ENCODE results near the gene ADGRB3.

Gene ADGRB3

DNA sequence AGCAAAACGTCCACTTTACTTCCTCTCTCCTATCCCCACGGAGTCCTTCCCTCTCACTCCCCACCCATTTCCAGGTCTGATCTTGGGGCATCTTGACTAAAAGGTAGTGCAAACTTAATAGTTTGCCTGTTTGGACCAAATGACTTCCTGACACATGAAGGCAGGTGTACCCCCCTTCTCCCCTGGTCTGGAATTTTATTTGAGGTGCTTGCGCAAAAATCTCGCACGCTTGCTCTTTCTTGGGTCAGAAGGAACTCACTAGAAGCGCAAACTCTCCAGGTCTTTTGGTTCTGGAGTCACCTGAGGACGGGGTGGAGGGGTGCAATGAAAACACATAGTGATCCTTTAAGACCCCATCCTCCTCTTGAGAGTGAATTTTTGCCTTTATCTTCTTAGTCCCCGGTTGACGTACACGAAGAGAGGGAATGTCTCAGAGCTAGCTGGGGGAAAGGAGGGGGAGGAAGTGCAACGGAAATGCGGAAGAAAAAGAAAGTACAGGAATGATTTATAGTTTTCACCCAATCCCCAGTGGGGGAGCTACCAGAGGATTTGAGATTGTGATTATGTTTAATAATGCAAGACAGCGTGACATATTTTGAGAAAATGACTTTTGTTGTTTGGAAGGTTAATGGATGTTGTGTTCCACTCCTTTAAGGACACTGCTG lies 4.9 kb downstream of the ADGRB3 start:
- Histone ChIP-seq H4K20me1 (ENCODE audit: insufficient read depth, low read length) (no peaks in the 10 kb centered on the region), H3K79me2 (ENCODE audit: low read length) (no peaks in the 10 kb centered on the region), H3K9ac (ENCODE audit: low read length) (no peak overlapping the region), H3K4me1 (ENCODE audit: low read length) (peaks cover 3% of the 10 kb centered on the region; the same call in 1 of the 2 replicates), H3K36me3 (replicated peaks; ENCODE audit: insufficient read depth, low read length) (no peaks in the 10 kb centered on the region), H3F3A (ENCODE audit: insufficient read depth, low read length) (no peaks in the 10 kb centered on the region), H3K27me3 (replicated peaks; ENCODE audit: insufficient read depth, low read length) (no peaks in the 10 kb centered on the region), H2AFZ (ENCODE audit: low read length) (no peak overlapping the region), H3K27ac (ENCODE audit: low read length) (no peak overlapping the region), H3K4me2 (ENCODE audit: low read depth, low read length) (no peak overlapping the region), H3K9me2 (replicated peaks; ENCODE audit: insufficient read depth, low read length) (no peaks in the 10 kb centered on the region), H3K4me3 (ENCODE audit: low read length) (no peak overlapping the region), H3K9me3 (replicated peaks; ENCODE audit: insufficient read depth, low read length) (no peaks in the 10 kb centered on the region)
- no peak for TF ChIP-seq EZH2phosphoT487 (IDR thresholded peaks at IDR 0.05; ENCODE audit: low read length)
- TF ChIP-seq, protein P1, sequence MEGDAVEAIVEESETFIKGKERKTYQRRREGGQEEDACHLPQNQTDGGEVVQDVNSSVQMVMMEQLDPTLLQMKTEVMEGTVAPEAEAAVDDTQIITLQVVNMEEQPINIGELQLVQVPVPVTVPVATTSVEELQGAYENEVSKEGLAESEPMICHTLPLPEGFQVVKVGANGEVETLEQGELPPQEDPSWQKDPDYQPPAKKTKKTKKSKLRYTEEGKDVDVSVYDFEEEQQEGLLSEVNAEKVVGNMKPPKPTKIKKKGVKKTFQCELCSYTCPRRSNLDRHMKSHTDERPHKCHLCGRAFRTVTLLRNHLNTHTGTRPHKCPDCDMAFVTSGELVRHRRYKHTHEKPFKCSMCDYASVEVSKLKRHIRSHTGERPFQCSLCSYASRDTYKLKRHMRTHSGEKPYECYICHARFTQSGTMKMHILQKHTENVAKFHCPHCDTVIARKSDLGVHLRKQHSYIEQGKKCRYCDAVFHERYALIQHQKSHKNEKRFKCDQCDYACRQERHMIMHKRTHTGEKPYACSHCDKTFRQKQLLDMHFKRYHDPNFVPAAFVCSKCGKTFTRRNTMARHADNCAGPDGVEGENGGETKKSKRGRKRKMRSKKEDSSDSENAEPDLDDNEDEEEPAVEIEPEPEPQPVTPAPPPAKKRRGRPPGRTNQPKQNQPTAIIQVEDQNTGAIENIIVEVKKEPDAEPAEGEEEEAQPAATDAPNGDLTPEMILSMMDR (IDR thresholded peaks at IDR 0.05; ENCODE audit: low read length), result no peak
- no peak for TF ChIP-seq EZH2 (optimal IDR thresholded peaks at IDR 0.05; ENCODE audit: low read depth, low read length)
- DNase-seq, result no peak

DNA sequence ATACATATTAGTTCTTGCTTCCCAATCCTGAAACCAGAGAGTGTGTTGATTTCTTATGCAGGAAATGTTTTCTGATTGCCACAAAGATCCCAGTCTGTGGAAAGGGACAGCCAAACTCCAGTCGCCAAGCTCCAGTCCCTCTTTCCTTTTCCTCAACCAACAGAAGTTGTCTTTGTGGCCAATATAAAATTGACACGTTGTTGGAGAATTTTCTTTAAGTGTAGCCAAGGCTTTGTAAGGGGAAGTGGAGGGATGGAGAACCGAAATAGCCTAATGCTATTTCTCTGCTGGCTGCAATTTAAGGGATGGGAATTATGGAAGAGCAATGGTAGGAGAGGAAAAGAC lies 5.4 kb downstream of the ADGRB3 start:
- TF ChIP-seq, protein P1 (IDR thresholded peaks at IDR 0.05; ENCODE audit: low read length), result no peak
- no peak for TF ChIP-seq EZH2phosphoT487 (IDR thresholded peaks at IDR 0.05; ENCODE audit: low read length)
- TF ChIP-seq EZH2 (optimal IDR thresholded peaks at IDR 0.05; ENCODE audit: low read depth, low read length), result no peak
- Histone ChIP-seq H3K9me2 (replicated peaks; ENCODE audit: insufficient read depth, low read length) (no peaks in the 10 kb centered on the region), H2AFZ (ENCODE audit: low read length) (no peak overlapping the region), H3K9me3 (replicated peaks; ENCODE audit: insufficient read depth, low read length) (no peaks in the 10 kb centered on the region), H3K27ac (ENCODE audit: low read length) (no peak overlapping the region), H3K4me1 (ENCODE audit: low read length) (peaks cover 3% of the 10 kb centered on the region; the same call in 1 of the 2 replicates), H3K9ac (ENCODE audit: low read length) (no peak overlapping the region), H3F3A (ENCODE audit: insufficient read depth, low read length) (no peaks in the 10 kb centered on the region), H3K27me3 (replicated peaks; ENCODE audit: insufficient read depth, low read length) (no peaks in the 10 kb centered on the region), H3K4me2 (ENCODE audit: low read depth, low read length) (no peak overlapping the region), H3K4me3 (ENCODE audit: low read length) (no peak overlapping the region), H4K20me1 (ENCODE audit: insufficient read depth, low read length) (no peaks in the 10 kb centered on the region), H3K79me2 (ENCODE audit: low read length) (no peaks in the 10 kb centered on the region), H3K36me3 (replicated peaks; ENCODE audit: insufficient read depth, low read length) (no peaks in the 10 kb centered on the region)
- no peak for DNase-seq

DNA sequence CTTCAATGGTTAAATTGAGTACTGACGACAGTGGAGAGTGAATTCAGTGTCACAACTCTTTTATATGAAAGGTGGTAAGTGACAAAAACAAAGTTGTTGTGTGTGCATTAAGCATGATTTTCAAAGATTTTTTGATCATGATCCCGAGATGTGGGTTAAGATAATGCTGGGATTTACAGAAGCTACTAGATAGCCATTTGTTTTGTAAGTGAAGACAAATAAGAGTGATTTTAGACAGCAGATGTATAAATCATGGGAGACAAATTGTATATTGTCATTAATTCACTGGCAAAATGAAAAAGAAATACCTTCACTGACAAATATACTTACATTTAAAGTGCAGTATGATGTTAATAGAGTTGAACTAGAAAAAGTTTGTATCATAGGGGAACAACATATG lies 6.1 kb downstream of the ADGRB3 start:
- Histone ChIP-seq H3F3A (ENCODE audit: insufficient read depth, low read length) (no peaks in the 10 kb centered on the region), H3K4me1 (ENCODE audit: low read length) (peaks cover 3% of the 10 kb centered on the region; the same call in 1 of the 2 replicates), H3K9me2 (replicated peaks; ENCODE audit: insufficient read depth, low read length) (no peaks in the 10 kb centered on the region), H2AFZ (ENCODE audit: low read length) (no peak overlapping the region), H3K9ac (ENCODE audit: low read length) (no peak overlapping the region), H3K27ac (ENCODE audit: low read length) (no peak overlapping the region), H3K36me3 (replicated peaks; ENCODE audit: insufficient read depth, low read length) (no peaks in the 10 kb centered on the region), H3K9me3 (replicated peaks; ENCODE audit: insufficient read depth, low read length) (no peaks in the 10 kb centered on the region), H3K4me2 (ENCODE audit: low read depth, low read length) (no peak overlapping the region), H3K79me2 (ENCODE audit: low read length) (no peaks in the 10 kb centered on the region), H3K27me3 (replicated peaks; ENCODE audit: insufficient read depth, low read length) (no peaks in the 10 kb centered on the region), H3K4me3 (ENCODE audit: low read length) (no peak overlapping the region), H4K20me1 (ENCODE audit: insufficient read depth, low read length) (no peaks in the 10 kb centered on the region)
- TF ChIP-seq EZH2phosphoT487 (IDR thresholded peaks at IDR 0.05; ENCODE audit: low read length) (no peak), EZH2 (optimal IDR thresholded peaks at IDR 0.05; ENCODE audit: low read depth, low read length) (no peak)
- TF ChIP-seq, protein P1 (IDR thresholded peaks at IDR 0.05; ENCODE audit: low read length), result no peak
- no peak for DNase-seq
